GM23338 (cell line): ENCODE measurements around the gene FRY. TPM values are rescaled to one million over a fixed set of nuclear protein-coding genes. Genes with fewer than 3 reads are reported as not detected.

Experiments
- ATAC-seq: fragments of 200-7000 bp; cut with Tn5 transposase; 3 replicates; pipeline ENCODE4 v1.9.1; 2020
- DNase-seq: peaks from one replicate; pipeline ENCODE4 v3.0.0-alpha.2; 2015; ENCODE audit warnings: low spot score
- H2AFZ ChIP-seq: fragments of 200-600 bp; sonication (generic); 2 replicates; pipeline ENCODE4 v1.8.0; 2016; ENCODE audit warnings: antibody characterized with exemption, mild to moderate bottlenecking, moderate library complexity
- H3F3A ChIP-seq: fragments of 200-600 bp; sonication (generic); replicated peaks from 2 replicates; pipeline ENCODE4 v1.8.0; 2017; ENCODE audit warnings: antibody characterized with exemption, mixed run types, low read depth
- H3K27ac ChIP-seq: fragments of 200-600 bp; sonication (generic); 2 replicates; pipeline ENCODE4 v1.6.1; 2016; ENCODE audit warnings: low read depth
- H3K27me3 ChIP-seq: fragments of 200-600 bp; sonication (generic); 2 replicates; pipeline ENCODE4 v1.8.0; 2016; ENCODE audit warnings: mild to moderate bottlenecking, mixed run types, moderate library complexity; ENCODE audit not compliant: insufficient read depth
- H3K36me3 ChIP-seq: fragments of 200-600 bp; sonication (generic); 2 replicates; pipeline ENCODE4 v1.8.0; 2016; ENCODE audit warnings: mild to moderate bottlenecking; ENCODE audit not compliant: insufficient read depth
- H3K4me1 ChIP-seq: fragments of 200-600 bp; sonication (generic); 2 replicates; pipeline ENCODE4 v1.8.0; 2016; ENCODE audit warnings: mild to moderate bottlenecking, moderate library complexity; ENCODE audit not compliant: insufficient read depth
- H3K4me2 ChIP-seq: fragments of 200-600 bp; sonication (generic); 2 replicates; pipeline ENCODE4 v1.7.1; 2017; ENCODE audit warnings: mixed run types
- H3K4me3 ChIP-seq: fragments of 200-600 bp; sonication (generic); 2 replicates; pipeline ENCODE4 v1.6.1; 2016; ENCODE audit warnings: mixed run types
- H3K79me2 ChIP-seq: fragments of 200-600 bp; sonication (generic); replicated peaks from 2 replicates; pipeline ENCODE4 v1.8.0; 2017; ENCODE audit warnings: mild to moderate bottlenecking; ENCODE audit not compliant: insufficient read depth
- H3K9me2 ChIP-seq: fragments of 200-600 bp; sonication (generic); 2 replicates; pipeline ENCODE4 v1.8.0; 2017; ENCODE audit not compliant: insufficient read depth
- H4K20me1 ChIP-seq: fragments of 200-600 bp; sonication (generic); replicated peaks from 2 replicates; pipeline ENCODE4 v1.8.0; 2017; ENCODE audit warnings: mild to moderate bottlenecking; ENCODE audit not compliant: insufficient read depth
- H3K27ac Mint-ChIP-seq: 2 replicates; pipeline ENCODE4 v1.8.0; 2020; ENCODE audit warnings: inconsistent platforms, mild to moderate bottlenecking, moderate library complexity, mixed read lengths
- H3K27me3 Mint-ChIP-seq: 3 replicates; pipeline ENCODE4 v1.8.0; 2022; ENCODE audit warnings: low read depth, mild to moderate bottlenecking, moderate library complexity, mixed read lengths, inconsistent platforms; ENCODE audit not compliant: insufficient read depth, poor library complexity
- H3K36me3 Mint-ChIP-seq: 3 replicates; pipeline ENCODE4 v1.8.0; 2021; ENCODE audit warnings: low read depth, mild to moderate bottlenecking, inconsistent platforms, moderate library complexity, mixed read lengths
- H3K4me1 Mint-ChIP-seq: 3 replicates; pipeline ENCODE4 v1.8.0; 2020; ENCODE audit warnings: mild to moderate bottlenecking, inconsistent platforms, mixed read lengths
- H3K4me3 Mint-ChIP-seq: 3 replicates; pipeline ENCODE4 v1.8.0; 2021; ENCODE audit warnings: moderate library complexity, mild to moderate bottlenecking, inconsistent platforms, mixed read lengths
- H3K9me3 Mint-ChIP-seq: 3 replicates; pipeline ENCODE4 v1.8.0; 2020; ENCODE audit warnings: moderate library complexity, mild to moderate bottlenecking, inconsistent platforms, mixed read lengths
- CREB1 ChIP-seq: fragments of 250-450 bp; sonication (Bioruptor Pico); IDR thresholded peaks from 2 replicates; pipeline ENCODE4 v1.5.0; 2020; ENCODE audit warnings: low read depth, mild to moderate bottlenecking, moderate library complexity
- CTCF ChIP-seq, 2 experiments: fragments of 200-600 bp in 1 of 2; sonication (generic) in 1 of 2; conservative IDR thresholded peaks; 2 replicates each; pipeline versions ENCODE4 v1.5.1 to v1.6.1; 2016 to 2017; ENCODE audit warnings: antibody characterized with exemption in 2 of 2, low read depth in 2 of 2, mild to moderate bottlenecking in 2 of 2, moderate library complexity in 1 of 2
- ETS1 ChIP-seq: IDR thresholded peaks from 2 replicates; pipeline ENCODE4 v1.6.1; 2016; ENCODE audit warnings: antibody characterized with exemption
- EZH2 ChIP-seq: fragments of 200-600 bp; sonication (generic); IDR thresholded peaks from one replicate; pipeline ENCODE4 v1.8.0; 2017; ENCODE audit warnings: antibody characterized with exemption, mild to moderate bottlenecking, low read depth; ENCODE audit not compliant: unreplicated experiment
- EZH2phosphoT487 ChIP-seq: fragments of 200-600 bp; sonication (generic); IDR thresholded peaks from one replicate; pipeline ENCODE4 v1.8.1; 2018; ENCODE audit warnings: antibody characterized with exemption; ENCODE audit not compliant: unreplicated experiment
- JUNB ChIP-seq: IDR thresholded peaks from one replicate; pipeline ENCODE4 v1.6.1; 2016; ENCODE audit warnings: antibody characterized with exemption; ENCODE audit not compliant: unreplicated experiment
- NANOG ChIP-seq: IDR thresholded peaks from 2 replicates; pipeline ENCODE4 v1.6.1; 2016; ENCODE audit warnings: antibody characterized with exemption, borderline replicate concordance
- POLR2AphosphoS5 ChIP-seq: IDR thresholded peaks from 2 replicates; pipeline ENCODE4 v1.6.1; 2016; ENCODE audit warnings: antibody characterized with exemption, low read depth
- REST ChIP-seq: IDR thresholded peaks from one replicate; pipeline ENCODE4 v1.6.1; 2018; ENCODE audit warnings: antibody characterized with exemption; ENCODE audit not compliant: unreplicated experiment
- STAT1 ChIP-seq: IDR thresholded peaks from one replicate; pipeline ENCODE4 v1.6.1; 2016; ENCODE audit warnings: antibody characterized with exemption; ENCODE audit not compliant: unreplicated experiment
- ZNF114 ChIP-seq: fragments of 250-450 bp; sonication (Bioruptor Pico); IDR thresholded peaks from 2 replicates; pipeline ENCODE4 v1.5.0; 2020; ENCODE audit warnings: mild to moderate bottlenecking, moderate library complexity
- ZNF331 ChIP-seq: fragments of 250-450 bp; sonication (Bioruptor Pico); IDR thresholded peaks from 2 replicates; pipeline ENCODE4 v1.5.0; 2020; ENCODE audit warnings: low read depth, mild to moderate bottlenecking, moderate library complexity
- ZNF462 ChIP-seq: fragments of 250-450 bp; sonication (Bioruptor Pico); IDR thresholded peaks from 2 replicates; pipeline ENCODE4 v1.5.0; 2020; ENCODE audit warnings: mild to moderate bottlenecking, moderate library complexity
- polyA plus RNA-seq: library from polyadenylated mRNA; unstranded; fragments of >200 nt; fragmentation: Nextera tagmentation; extraction: Ambion mirVana; gene quantifications from 2 replicates; pipeline ENCODE4 v1.2.1, GENCODE V29; 2016
- total RNA-seq: library from RNA; depleted of rRNA; stranded (reverse); fragments of >200 nt; shearing (Covaris generic); gene quantifications from 2 replicates; pipeline ENCODE4 v1.2.3, GENCODE V29; 2014

FRY gene
- total and polyA plus RNA-seq, 2 experiments from 2014 or later: 2.4 to 10.1 TPM

GRCh38 chr13:32040052-32040642 lies 8.6 kb downstream of the FRY start:
- Histone ChIP-seq H2AFZ (no peak overlapping the region), H3K9me2 (no peaks in the 10 kb centered on the region), H4K20me1 (no peaks in the 10 kb centered on the region), H3K4me1 (peaks cover 12% of the 10 kb centered on the region), H3K27ac (no peak overlapping the region), H3K4me2 (no peak overlapping the region), H3K27me3 (no peaks in the 10 kb centered on the region), H3K4me3 (no peak overlapping the region), H3K36me3 (no peaks in the 10 kb centered on the region), H3F3A (no peaks in the 10 kb centered on the region), H3K79me2 (no peaks in the 10 kb centered on the region)
- no peaks in the 10 kb centered on the region for H3K27me3 Mint-ChIP-seq
- ATAC-seq (no peak), DNase-seq (no peak)
- no peak overlapping the region for H3K4me3 Mint-ChIP-seq
- no peak overlapping the region for H3K27ac Mint-ChIP-seq
- H3K4me1 Mint-ChIP-seq: peaks cover 19% of the 10 kb centered on the region
- no peaks in the 10 kb centered on the region for H3K36me3 Mint-ChIP-seq
- TF ChIP-seq NANOG (no peak), EZH2phosphoT487 (no peak), POLR2AphosphoS5 (no peak), JUNB (no peak), ETS1 (no peak), EZH2 (no peak), ZNF462 (CRISPR knock-in tag) (no peak), CREB1 (CRISPR knock-in tag) (no peak), REST (no peak), ZNF114 (CRISPR knock-in tag) (no peak), ZNF331 (no peak), STAT1 (no peak), CTCF (conservative IDR thresholded peaks at IDR 0.05; ENCODE audit: low read depth in 2 of 2) (no peak)
- H3K9me3 Mint-ChIP-seq: no peaks in the 10 kb centered on the region
